D721Med (cell line): ENCODE measurements around the gene FLRT2.

Experiments used
- DNase-seq: peaks from one replicate; pipeline ENCODE4 v3.0.0; 2011; ENCODE audit warnings: low spot score; ENCODE audit not compliant: insufficient read length
- FAIRE-seq: peaks from 2 replicates; lab custom pipeline; 2011; peaks lifted over from hg19 to GRCh38; lab: Jason Lieb, UNC
- TF ChIP-seq, protein P1 (sequence below): IDR thresholded peaks from 2 replicates; pipeline ENCODE4 v1.5.1; 2012; ENCODE audit warnings: mild to moderate bottlenecking, control low read depth; ENCODE audit not compliant: insufficient read depth; ENCODE audit errors: missing control alignments

Gene FLRT2

DNA sequence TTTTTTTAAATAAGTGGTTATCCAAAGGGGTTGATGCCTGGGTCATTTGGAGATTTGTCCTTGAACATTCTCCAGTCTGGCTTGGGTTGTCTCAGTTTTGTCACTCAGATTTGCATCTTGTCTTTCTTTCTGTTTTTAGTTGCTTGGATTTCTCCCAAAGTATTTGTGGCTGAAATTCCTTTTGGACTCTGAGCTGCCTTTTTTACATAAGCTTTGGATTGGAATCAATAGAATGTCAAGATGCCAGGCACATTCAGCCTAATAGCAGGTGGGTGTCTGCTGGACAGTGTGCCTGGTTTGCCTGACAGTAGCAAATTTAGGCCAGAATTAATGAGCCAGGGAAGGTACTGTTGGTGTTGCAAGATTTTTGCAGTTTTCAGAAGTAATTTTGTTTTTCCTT, 50.0 kb downstream of the FLRT2 start:
- DNase-seq (no peak), FAIRE-seq (no peak)
- TF ChIP-seq, protein P1, sequence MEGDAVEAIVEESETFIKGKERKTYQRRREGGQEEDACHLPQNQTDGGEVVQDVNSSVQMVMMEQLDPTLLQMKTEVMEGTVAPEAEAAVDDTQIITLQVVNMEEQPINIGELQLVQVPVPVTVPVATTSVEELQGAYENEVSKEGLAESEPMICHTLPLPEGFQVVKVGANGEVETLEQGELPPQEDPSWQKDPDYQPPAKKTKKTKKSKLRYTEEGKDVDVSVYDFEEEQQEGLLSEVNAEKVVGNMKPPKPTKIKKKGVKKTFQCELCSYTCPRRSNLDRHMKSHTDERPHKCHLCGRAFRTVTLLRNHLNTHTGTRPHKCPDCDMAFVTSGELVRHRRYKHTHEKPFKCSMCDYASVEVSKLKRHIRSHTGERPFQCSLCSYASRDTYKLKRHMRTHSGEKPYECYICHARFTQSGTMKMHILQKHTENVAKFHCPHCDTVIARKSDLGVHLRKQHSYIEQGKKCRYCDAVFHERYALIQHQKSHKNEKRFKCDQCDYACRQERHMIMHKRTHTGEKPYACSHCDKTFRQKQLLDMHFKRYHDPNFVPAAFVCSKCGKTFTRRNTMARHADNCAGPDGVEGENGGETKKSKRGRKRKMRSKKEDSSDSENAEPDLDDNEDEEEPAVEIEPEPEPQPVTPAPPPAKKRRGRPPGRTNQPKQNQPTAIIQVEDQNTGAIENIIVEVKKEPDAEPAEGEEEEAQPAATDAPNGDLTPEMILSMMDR: no peak

DNA sequence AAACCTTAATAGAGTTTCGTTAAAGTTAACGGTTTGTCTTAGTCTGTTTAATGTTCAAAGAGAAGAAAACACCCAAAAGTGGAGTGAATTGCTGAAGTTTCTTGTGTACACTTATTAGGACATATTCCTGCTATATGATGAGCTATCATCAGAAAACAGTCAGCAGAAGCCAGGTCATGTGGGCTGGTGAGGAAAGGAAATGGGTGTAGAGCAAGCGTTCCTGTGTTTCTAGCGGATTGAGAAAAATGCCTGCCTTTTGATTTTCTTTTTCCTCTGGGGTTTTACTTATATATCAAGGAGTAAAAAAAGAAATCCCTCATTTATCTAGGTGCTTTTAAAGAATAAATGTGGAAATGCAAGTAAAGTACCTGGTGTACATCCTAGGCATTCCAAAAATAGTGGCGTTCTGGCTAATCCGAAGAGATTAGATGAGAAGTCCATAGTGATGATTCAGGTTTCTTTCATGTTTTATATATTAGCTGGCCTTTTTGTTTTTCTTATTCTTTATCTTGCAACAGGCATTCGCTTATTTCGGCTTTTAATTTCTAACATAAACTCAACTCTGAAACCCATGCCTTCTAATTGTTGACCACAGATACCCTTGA, 50.7 kb downstream of the FLRT2 start:
- TF ChIP-seq, protein P1: no peak
- FAIRE-seq (no peak), DNase-seq (no peak)

DNA sequence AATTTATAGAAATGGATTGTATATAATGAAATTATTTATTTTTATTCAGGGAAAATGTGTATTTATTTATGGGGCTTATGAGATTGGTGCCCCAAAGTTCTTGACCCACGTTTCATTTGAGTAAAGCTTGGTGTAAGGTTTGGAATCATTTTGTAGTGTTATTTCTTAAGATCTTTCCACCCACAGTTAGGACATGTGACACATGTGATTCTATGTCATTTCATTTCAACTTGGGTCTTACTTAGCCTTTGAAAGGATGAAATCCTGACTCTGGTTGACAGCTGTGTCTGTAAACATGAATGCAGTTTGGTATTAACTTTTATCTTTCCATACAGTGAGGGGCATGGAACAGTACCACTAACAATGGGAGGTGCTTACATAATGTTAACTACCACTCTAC, 51.7 kb downstream of the FLRT2 start:
- FAIRE-seq: no peak
- TF ChIP-seq, protein P1: no peak
- no peak for DNase-seq

DNA sequence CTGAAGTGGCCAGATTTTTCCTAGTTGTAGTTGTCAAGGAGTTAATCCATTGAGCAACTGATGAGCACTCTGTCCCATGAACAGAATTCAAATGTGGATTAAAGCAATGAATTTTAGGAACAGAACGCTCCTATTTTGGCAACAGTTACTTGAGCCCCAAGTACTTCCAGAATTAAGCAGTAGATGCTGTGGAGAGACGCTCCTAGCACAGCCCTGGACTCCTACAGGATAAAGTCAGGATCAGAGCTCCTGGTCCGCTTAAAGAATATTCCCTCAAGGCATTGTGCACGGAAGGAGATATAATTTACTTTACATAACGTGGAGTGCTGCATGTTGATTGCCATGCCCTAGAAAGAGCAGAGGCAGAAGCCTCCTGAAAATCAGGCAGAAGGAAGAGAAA, 53.4 kb downstream of the FLRT2 start:
- TF ChIP-seq, protein P1: no peak
- DNase-seq (no peak), FAIRE-seq (peak; percentile 25)

DNA sequence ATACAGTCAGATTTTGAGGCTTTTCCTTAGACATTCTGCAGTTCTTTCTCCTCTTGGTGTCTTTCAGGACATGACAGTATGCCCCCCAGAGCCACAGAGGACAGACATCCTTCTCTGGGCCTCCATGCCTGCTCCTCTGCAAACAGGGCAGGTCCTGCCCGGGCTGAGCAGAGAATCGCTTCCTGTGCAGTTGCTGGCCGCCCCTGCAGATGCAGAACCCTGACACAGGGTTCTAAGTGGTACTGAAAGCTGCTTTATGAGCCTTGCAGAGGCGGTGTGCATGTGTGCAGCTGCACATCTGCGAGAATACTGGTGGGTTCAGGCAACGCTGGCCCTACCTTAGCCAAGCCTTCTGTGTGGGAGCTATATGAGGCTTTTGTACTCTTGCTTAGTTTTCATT, 54.5 kb downstream of the FLRT2 start:
- FAIRE-seq (no peak), DNase-seq (no peak)
- TF ChIP-seq, protein P1: no peak

DNA sequence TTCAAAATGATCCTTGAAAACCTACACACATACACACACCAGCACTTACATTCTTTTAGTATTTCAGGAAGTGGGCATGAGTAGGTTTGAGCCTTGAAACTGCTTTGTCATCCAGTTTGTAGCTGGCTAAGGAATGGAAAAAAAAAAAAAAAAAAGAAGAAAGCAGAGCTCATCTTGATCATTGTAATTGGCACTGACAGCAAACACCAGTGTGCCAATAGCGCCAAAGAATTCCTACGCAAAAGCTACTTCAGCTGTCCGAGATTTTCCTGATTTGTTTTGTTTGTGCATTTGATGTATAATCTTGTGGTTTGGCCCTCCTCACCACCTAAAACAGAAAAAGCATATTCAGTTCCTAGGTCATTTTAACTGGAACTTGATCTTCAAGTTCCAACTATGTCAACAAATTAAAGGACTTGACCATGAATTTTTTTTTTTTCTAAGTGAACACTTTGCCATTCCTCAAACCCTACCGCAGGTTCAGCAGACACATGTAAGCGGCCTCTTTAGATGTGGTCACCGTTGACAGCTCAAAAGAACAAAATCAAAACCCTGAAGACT, 57.3 kb downstream of the FLRT2 start:
- FAIRE-seq (no peak), DNase-seq (no peak)
- TF ChIP-seq, protein P1: no peak

DNA sequence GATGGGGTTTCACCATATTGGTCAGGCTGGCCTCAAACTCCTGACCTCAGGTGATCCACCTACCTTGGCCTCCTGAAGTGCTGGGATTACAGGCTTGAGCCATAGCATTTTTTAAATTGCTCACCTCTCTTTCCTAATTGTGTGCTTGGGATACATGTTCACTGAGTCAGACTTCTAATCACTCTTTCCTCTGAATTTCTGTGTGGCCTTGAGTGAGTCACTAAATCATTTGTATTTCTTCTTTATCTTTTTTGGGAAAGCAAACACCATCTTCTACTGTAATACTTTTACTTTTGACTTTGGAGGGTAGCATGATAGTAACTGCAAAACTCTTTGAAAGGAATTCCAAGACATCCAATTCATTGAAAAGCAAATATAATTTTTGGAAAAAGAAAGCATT, 60.8 kb downstream of the FLRT2 start:
- TF ChIP-seq, protein P1: no peak
- FAIRE-seq (no peak), DNase-seq (no peak)
